ENCODE measurements around the gene TANK. TPM values are rescaled to one million over a fixed set of nuclear protein-coding genes. Genes with fewer than 3 reads are reported as not detected.

TANK gene
- polyA plus RNA-seq, 1 donor from 2014 or later, result 58.1 TPM

- no peak overlapping the region for H3K4me2 ChIP-seq (ENCODE audit: low read length)
- TF ChIP-seq EP300 (conservative IDR thresholded peaks at IDR 0.05; ENCODE audit: poor library complexity, severe bottlenecking) (no peak), REST (IDR thresholded peaks at IDR 0.05; ENCODE audit: borderline replicate concordance) (no peak), RAD21 (conservative IDR thresholded peaks at IDR 0.05) (no peak), MXI1 (conservative IDR thresholded peaks at IDR 0.05; ENCODE audit: poor library complexity, severe bottlenecking) (no peak), TAF1 (IDR thresholded peaks at IDR 0.05; ENCODE audit: low read depth) (no peak), CTCF (IDR thresholded peaks at IDR 0.05; ENCODE audit: poor library complexity, severe bottlenecking) (no peak), EZH2 (IDR thresholded peaks at IDR 0.05; ENCODE audit: borderline replicate concordance, insufficient read depth, low read length, poor library complexity, severe bottlenecking) (no peak)
Observed at GRCh38 chr2:161147856-161148255, 12.4 kb upstream of the TANK start.

GRCh38 chr2:161150704-161151103, 9.5 kb upstream of the TANK start:
- no peaks in the 10 kb centered on the region for H3K9me2 ChIP-seq (ENCODE audit: insufficient read depth, low read length)
- no peak overlapping the region for H3K4me2 ChIP-seq (ENCODE audit: low read length)
- H4K20me1 ChIP-seq (ENCODE audit: insufficient read depth), result no peaks in the 10 kb centered on the region
- H3K79me2 ChIP-seq (replicated peaks; ENCODE audit: insufficient read depth, low read length), result no peaks in the 10 kb centered on the region
- no peaks in the 10 kb centered on the region for H3K36me3 ChIP-seq (ENCODE audit: insufficient read depth, low read length)
- no peaks in the 10 kb centered on the region for H3K27me3 ChIP-seq (ENCODE audit: insufficient read depth, low read depth, low read length)
- H3K9ac ChIP-seq (ENCODE audit: low read length), result no peak overlapping the region
- H3F3A ChIP-seq (ENCODE audit: insufficient read depth, low read length, poor library complexity, severe bottlenecking), result no peaks in the 10 kb centered on the region
- H3K9me3 ChIP-seq (ENCODE audit: low read length), result no peaks in the 10 kb centered on the region
- no peak overlapping the region for H2AFZ ChIP-seq (ENCODE audit: low read depth, low read length)
- TF ChIP-seq CTCF (IDR thresholded peaks at IDR 0.05; ENCODE audit: poor library complexity, severe bottlenecking) (no peak), EZH2 (IDR thresholded peaks at IDR 0.05; ENCODE audit: borderline replicate concordance, insufficient read depth, low read length, poor library complexity, severe bottlenecking) (no peak), RAD21 (conservative IDR thresholded peaks at IDR 0.05) (no peak), EP300 (conservative IDR thresholded peaks at IDR 0.05; ENCODE audit: poor library complexity, severe bottlenecking) (no peak), SMC3 (conservative IDR thresholded peaks at IDR 0.05; ENCODE audit: poor library complexity) (no peak), REST (IDR thresholded peaks at IDR 0.05; ENCODE audit: borderline replicate concordance) (no peak), TAF1 (IDR thresholded peaks at IDR 0.05; ENCODE audit: low read depth) (no peak), POLR2AphosphoS5 (IDR thresholded peaks at IDR 0.05) (no peak), MXI1 (conservative IDR thresholded peaks at IDR 0.05; ENCODE audit: poor library complexity, severe bottlenecking) (no peak)
- H3K27ac ChIP-seq (ENCODE audit: low read length), result no peak overlapping the region
- H3K4me3 ChIP-seq (ENCODE audit: low read length), result no peak overlapping the region

More at GRCh38 chr2:161147856-161148255, 12.4 kb upstream of the TANK start:
- no peaks in the 10 kb centered on the region for H3K36me3 ChIP-seq (ENCODE audit: insufficient read depth, low read length)
- H3K4me3 ChIP-seq (ENCODE audit: low read length), result no peak overlapping the region
- no peak overlapping the region for H2AFZ ChIP-seq (ENCODE audit: low read depth, low read length)
- H3K9me2 ChIP-seq (ENCODE audit: insufficient read depth, low read length), result no peaks in the 10 kb centered on the region
- no peaks in the 10 kb centered on the region for H3K27me3 ChIP-seq (ENCODE audit: insufficient read depth, low read depth, low read length)
- H3K79me2 ChIP-seq (replicated peaks; ENCODE audit: insufficient read depth, low read length), result no peaks in the 10 kb centered on the region
- H3K9ac ChIP-seq (ENCODE audit: low read length), result no peak overlapping the region
- H4K20me1 ChIP-seq (ENCODE audit: insufficient read depth), result no peaks in the 10 kb centered on the region
- H3K9me3 ChIP-seq (ENCODE audit: low read length), result no peaks in the 10 kb centered on the region
- H3F3A ChIP-seq (ENCODE audit: insufficient read depth, low read length, poor library complexity, severe bottlenecking), result no peaks in the 10 kb centered on the region
- no peak overlapping the region for H3K27ac ChIP-seq (ENCODE audit: low read length)
